Endothelial cell of umbilical vein (primary cell): ENCODE results near the gene GRIK3. TPM values are rescaled to one million over a fixed set of nuclear protein-coding genes. Genes with fewer than 3 reads are reported as not detected.

Experiments used
- BruUV-seq: library from RNA; stranded (reverse); fragments of 400-500 nt; replicated peaks from 2 replicates; lab custom pipeline; 2021; lab: Mats Ljungman, UMichigan
- CTCF ChIA-PET: fragments of 300-600, 350-600 bp; sonication (Branson Sonifier 250); formaldehyde crosslinking; loops from one replicate; lab custom pipeline; 2021; ENCODE audit warnings: antibody characterized with exemption, inconsistent platforms; lab: Charles Lee
- POLR2A ChIA-PET: fragments of 300-600, 350-600 bp; sonication (Branson Sonifier 250); formaldehyde crosslinking; loops from one replicate; lab custom pipeline; 2021; ENCODE audit warnings: antibody characterized with exemption, inconsistent platforms; lab: Charles Lee
- DNase-seq: peaks from one replicate; pipeline ENCODE4 v3.0.0-alpha.2; 2011; ENCODE audit warnings: low read depth, low spot score
- FAIRE-seq: peaks from 2 replicates; lab custom pipeline; 2011; peaks lifted over from hg19 to GRCh38; lab: Jason Lieb, UNC
- H2AFZ ChIP-seq: 2 replicates; pipeline ENCODE4 v1.6.0; 2012; ENCODE audit warnings: low read depth, low read length, control low read depth, inconsistent platforms
- H3K27ac ChIP-seq: 2 replicates; pipeline ENCODE4 v1.5.1; 2011; ENCODE audit warnings: low read depth, mild to moderate bottlenecking, control low read depth, low read length, moderate library complexity; ENCODE audit not compliant: insufficient read depth
- H3K27me3 ChIP-seq, 2 experiments: 2 replicates each; pipeline versions ENCODE4 v1.6.0 to v1.6.1; 2011; ENCODE audit warnings: low read length in 2 of 2, mixed read lengths in 1 of 2; ENCODE audit not compliant: control insufficient read depth in 2 of 2, insufficient read depth in 2 of 2
- H3K36me3 ChIP-seq, 2 experiments: 2 replicates in 1 of 2; 3 replicates in 1 of 2; pipeline ENCODE4 v1.5.1; 2011; ENCODE audit warnings: low read length in 2 of 2, mild to moderate bottlenecking in 1 of 2, moderate library complexity in 1 of 2; ENCODE audit not compliant: control insufficient read depth in 2 of 2, insufficient read depth in 2 of 2; ENCODE audit errors: extremely low read depth in 1 of 2
- H3K4me1 ChIP-seq: 3 replicates; pipeline ENCODE4 v1.5.1; 2011; ENCODE audit warnings: mild to moderate bottlenecking, low read length; ENCODE audit not compliant: control insufficient read depth, insufficient read depth; ENCODE audit errors: extremely low read depth
- H3K4me2 ChIP-seq: 2 replicates; pipeline ENCODE4 v1.6.1; 2011; ENCODE audit warnings: low read length, control low read depth, mixed read lengths; ENCODE audit not compliant: insufficient read depth
- H3K4me3 ChIP-seq, 3 experiments: fragments of 200-600 bp in 1 of 3; sonication (generic), shearing (Covaris generic) in 1 of 3; replicated peaks in 1 of 3; 2 replicates each; pipeline ENCODE4 v1.5.1; 2011 to 2016; ENCODE audit warnings: control low read depth in 3 of 3, low read length in 3 of 3, mild to moderate bottlenecking in 2 of 3, inconsistent platforms in 1 of 3, low read depth in 1 of 3, moderate library complexity in 1 of 3; ENCODE audit not compliant: insufficient read depth in 1 of 3
- H3K79me2 ChIP-seq: 2 replicates; pipeline ENCODE4 v1.6.0; 2012; ENCODE audit warnings: low read length, inconsistent platforms; ENCODE audit not compliant: control insufficient read depth, insufficient read depth
- H3K9ac ChIP-seq: replicated peaks from 2 replicates; pipeline ENCODE3; 2011; ENCODE audit warnings: low read length, control low read depth; ENCODE audit not compliant: insufficient read depth; ENCODE audit errors: extremely low read depth
- H3K9me1 ChIP-seq: replicated peaks from 3 replicates; pipeline ENCODE4 v1.6.0; 2011; ENCODE audit warnings: mild to moderate bottlenecking, low read length; ENCODE audit not compliant: control insufficient read depth, insufficient read depth; ENCODE audit errors: extremely low read depth
- H3K9me3 ChIP-seq: replicated peaks from 2 replicates; pipeline ENCODE4 v1.5.1; 2012; ENCODE audit warnings: low read length, inconsistent platforms; ENCODE audit not compliant: control insufficient read depth, insufficient read depth
- H4K20me1 ChIP-seq: replicated peaks from 2 replicates; pipeline ENCODE3; 2011; ENCODE audit warnings: mild to moderate bottlenecking, low read length; ENCODE audit not compliant: control insufficient read depth, insufficient read depth; ENCODE audit errors: extremely low read depth
- CTCF ChIP-seq, 2 donors: IDR thresholded peaks; 1 replicate in 1 of 2; 2 replicates in 1 of 2; pipeline ENCODE4 v1.5.1; 2011; ENCODE audit warnings: low read length in 2 of 2, mild to moderate bottlenecking in 2 of 2, moderate library complexity in 2 of 2, control low read depth in 1 of 2, inconsistent platforms in 1 of 2, low read depth in 1 of 2; ENCODE audit not compliant: insufficient read depth in 1 of 2; ENCODE audit errors: extremely low read depth in 1 of 2
- EZH2 ChIP-seq: IDR thresholded peaks from 2 replicates; pipeline ENCODE4 v1.6.1; 2012; ENCODE audit warnings: borderline replicate concordance, low read depth, mild to moderate bottlenecking, moderate library complexity, low read length, inconsistent platforms; ENCODE audit not compliant: severe bottlenecking
- FOS ChIP-seq: IDR thresholded peaks from 2 replicates; pipeline ENCODE4 v1.6.1; 2011; ENCODE audit warnings: mild to moderate bottlenecking, low read length, moderate library complexity, borderline replicate concordance; ENCODE audit not compliant: insufficient read depth
- GATA2 ChIP-seq: IDR thresholded peaks from 2 replicates; pipeline ENCODE4 v1.7.0; 2011; ENCODE audit warnings: low read depth, mild to moderate bottlenecking, moderate library complexity, mixed read lengths, low read length; ENCODE audit not compliant: insufficient read length, insufficient read depth
- JUN ChIP-seq: IDR thresholded peaks from 2 replicates; pipeline ENCODE4 v1.6.1; 2011; ENCODE audit warnings: borderline replicate concordance, low read depth; ENCODE audit not compliant: insufficient read length, insufficient read depth
- MAX ChIP-seq: IDR thresholded peaks from 2 replicates; pipeline ENCODE4 v1.6.1; 2011; ENCODE audit not compliant: insufficient read depth, insufficient read length
- MYC ChIP-seq: IDR thresholded peaks from one replicate; pipeline ENCODE4 v1.6.1; 2011; ENCODE audit warnings: mild to moderate bottlenecking, low read depth, low read length
- POLR2A ChIP-seq: IDR thresholded peaks from 2 replicates; pipeline ENCODE4 v1.6.1; 2012; ENCODE audit warnings: low read depth, mild to moderate bottlenecking, control low read depth, low read length
- POLR2AphosphoS5 ChIP-seq: IDR thresholded peaks from 2 replicates; pipeline ENCODE4 v1.6.1; 2012; ENCODE audit warnings: low read depth, mild to moderate bottlenecking, control low read depth, low read length, moderate library complexity; ENCODE audit not compliant: insufficient read depth
- dilution Hi-C: fragments of 300-500 bp; cut with MboI; formaldehyde crosslinking; loops from one replicate; pipeline ENCODE4 v1.15.0; 2019; ENCODE audit warnings: low sequenced_read_pairs; ENCODE audit not compliant: extremely low pct_ligation_motif_present
- intact Hi-C: fragments of 100-400 bp; cut with micrococcal nuclease; formaldehyde crosslinking; loops from one replicate; pipeline ENCODE4 v1.10.0; 2022
- polyA plus RNA-seq, 4 experiments: library from polyadenylated mRNA; depleted of rRNA in 3 of 4; stranded (reverse) in 3 of 4; unstranded in 1 of 4; fragments of >200 nt; gene quantifications; 2 replicates each; pipeline versions ENCODE4 v1.2.1 to v1.2.3, GENCODE V29; 2011 to 2012; ENCODE audit warnings: missing spikeins in 1 of 4
- total RNA-seq: library from RNA; stranded (reverse); gene quantifications from 2 replicates; pipeline ENCODE4 v1.2.3, GENCODE V29; 2021

Gene GRIK3
- total and polyA plus RNA-seq, 2 donors (not counting 3 experiments of a cell fraction or from before 2014, with no cell fraction given), result not detected

GRCh38 chr1:36981126-36981525 lies 53.2 kb downstream of the GRIK3 start:
- ChIA-PET CTCF (no interaction called here), POLR2A (no interaction called here)
- Histone ChIP-seq H3K9ac (no peak overlapping the region), H3K27me3 (no peaks in the 10 kb centered on the region), H3K36me3 (no peaks in the 10 kb centered on the region), H3K4me2 (no peak overlapping the region), H3K9me1 (no peaks in the 10 kb centered on the region), H2AFZ (no peak overlapping the region), H3K4me1 (no peaks in the 10 kb centered on the region), H3K79me2 (no peaks in the 10 kb centered on the region), H3K9me3 (no peaks in the 10 kb centered on the region), H4K20me1 (no peaks in the 10 kb centered on the region), H3K27ac (no peak overlapping the region), H3K4me3 (no peak overlapping the region)
- dilution Hi-C loops (no loop called here), intact Hi-C loops (no loop called here)
- FAIRE-seq (no peak), DNase-seq (no peak)
- BruUV-seq, result no TSS peak
- TF ChIP-seq MYC (no peak), FOS (no peak), POLR2AphosphoS5 (no peak), POLR2A (no peak), CTCF (IDR thresholded peaks at IDR 0.05; ENCODE audit: extremely low read depth in 1 of 2, insufficient read depth in 1 of 2, low read depth in 1 of 2, low read length in 2 of 2) (no peak), MAX (no peak), GATA2 (no peak), JUN (no peak), EZH2 (no peak)
